ENCODE measurements around the gene SNUPN. TPM values are rescaled to one million over a fixed set of nuclear protein-coding genes. Genes with fewer than 3 reads are reported as not detected.
"Not testable (repeated sequence)": the region's sequence is repeated elsewhere in the genome, so short reads cannot be mapped to it uniquely, and the experiment has no call there.

The SNUPN gene
- total and polyA plus RNA-seq, 10 donors = 16.8 to 26.3 (median 22.1) TPM

- DNase-seq = no peak
- 90 to 99% (median 94%) methylated on average over 4 of the region's 4 CpGs for WGBS, 5 donors
- TF ChIP-seq POLR2A (IDR thresholded peaks at IDR 0.05) (no peak), POLR2AphosphoS5 (IDR thresholded peaks at IDR 0.05) (no peak)
- TF ChIP-seq, protein P1, sequence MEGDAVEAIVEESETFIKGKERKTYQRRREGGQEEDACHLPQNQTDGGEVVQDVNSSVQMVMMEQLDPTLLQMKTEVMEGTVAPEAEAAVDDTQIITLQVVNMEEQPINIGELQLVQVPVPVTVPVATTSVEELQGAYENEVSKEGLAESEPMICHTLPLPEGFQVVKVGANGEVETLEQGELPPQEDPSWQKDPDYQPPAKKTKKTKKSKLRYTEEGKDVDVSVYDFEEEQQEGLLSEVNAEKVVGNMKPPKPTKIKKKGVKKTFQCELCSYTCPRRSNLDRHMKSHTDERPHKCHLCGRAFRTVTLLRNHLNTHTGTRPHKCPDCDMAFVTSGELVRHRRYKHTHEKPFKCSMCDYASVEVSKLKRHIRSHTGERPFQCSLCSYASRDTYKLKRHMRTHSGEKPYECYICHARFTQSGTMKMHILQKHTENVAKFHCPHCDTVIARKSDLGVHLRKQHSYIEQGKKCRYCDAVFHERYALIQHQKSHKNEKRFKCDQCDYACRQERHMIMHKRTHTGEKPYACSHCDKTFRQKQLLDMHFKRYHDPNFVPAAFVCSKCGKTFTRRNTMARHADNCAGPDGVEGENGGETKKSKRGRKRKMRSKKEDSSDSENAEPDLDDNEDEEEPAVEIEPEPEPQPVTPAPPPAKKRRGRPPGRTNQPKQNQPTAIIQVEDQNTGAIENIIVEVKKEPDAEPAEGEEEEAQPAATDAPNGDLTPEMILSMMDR (IDR thresholded peaks at IDR 0.05 in 8 of 11, conservative IDR thresholded peaks at IDR 0.05 in 3 of 11) = no peak
- no peak overlapping the region for H3K4me3 ChIP-seq
- H3K36me3 ChIP-seq = peaks cover 0 to 79% (median 16%) of the 10 kb centered on the region in 6 donors
- no peak overlapping the region for H3K27ac ChIP-seq
- no peaks in the 10 kb centered on the region for H3K4me1 ChIP-seq
- H3K9me3 ChIP-seq = no peaks in the 10 kb centered on the region
- intact Hi-C loops (cut with DNase I; ENCODE audit: low total_unique reads) = no loop called here
- no peaks in the 10 kb centered on the region for H3K27me3 ChIP-seq (replicated peaks in 1 of 7)
Observed at GRCh38 chr15:75591655-75592364, 33.7 kb downstream of the SNUPN start.

DNA sequence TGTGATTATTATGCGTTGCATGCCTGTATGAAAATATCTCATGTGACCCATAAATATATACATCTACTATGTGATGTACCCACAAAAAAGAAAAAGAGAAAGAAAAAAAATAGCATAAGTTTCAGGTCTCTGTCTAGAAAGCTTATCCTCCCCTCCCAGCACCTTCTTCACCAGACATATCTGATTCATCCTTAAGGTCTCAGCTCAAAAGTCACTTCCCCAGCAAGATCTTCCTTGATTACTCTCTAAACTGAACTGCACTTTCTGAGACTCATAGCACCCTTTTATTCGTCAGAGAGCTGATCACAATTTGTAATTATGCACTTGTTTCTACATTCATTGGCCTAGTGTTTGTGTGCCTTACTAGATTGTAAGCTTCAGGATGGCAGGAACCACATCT lies 35.3 kb downstream of the SNUPN start:
- 86 to 96% (median 92%) methylated on average over 2 of the region's 2 CpGs for WGBS, 5 donors
- TF ChIP-seq POLR2AphosphoS5 (IDR thresholded peaks at IDR 0.05) (no peak), POLR2A (IDR thresholded peaks at IDR 0.05) (no peak)
- TF ChIP-seq, protein P1 (IDR thresholded peaks at IDR 0.05 in 8 of 11, conservative IDR thresholded peaks at IDR 0.05 in 3 of 11) = no peak
- no peaks in the 10 kb centered on the region for H3K4me1 ChIP-seq
- H3K4me3 ChIP-seq = no peak overlapping the region
- no peak overlapping the region for H3K27ac ChIP-seq
- DNase-seq = no peak
- H3K9me3 ChIP-seq = no peaks in the 10 kb centered on the region
- H3K36me3 ChIP-seq = peaks cover 0 to 64% (median 4%) of the 10 kb centered on the region in 6 donors
- no peaks in the 10 kb centered on the region for H3K27me3 ChIP-seq (replicated peaks in 1 of 7)
- intact Hi-C loops (cut with DNase I; ENCODE audit: low total_unique reads) = no loop called here

GRCh38 chr15:75589071-75589470 lies 36.5 kb downstream of the SNUPN start:
- Histone ChIP-seq H3K9me3 (no peaks in the 10 kb centered on the region), H3K27me3 (replicated peaks in 1 of 7) (no peaks in the 10 kb centered on the region), H3K27ac (no peak overlapping the region), H3K36me3 (peaks cover 0 to 52% (median 2%) of the 10 kb centered on the region in 6 donors), H3K4me1 (no peaks in the 10 kb centered on the region), H3K4me3 (no peak overlapping the region)
- WGBS, 5 donors = 94 to 99% (median 95%) methylated on average over 5 of the region's 5 CpGs
- intact Hi-C loops (cut with DNase I; ENCODE audit: low total_unique reads) = no loop called here
- TF ChIP-seq, protein P1 (IDR thresholded peaks at IDR 0.05 in 8 of 11, conservative IDR thresholded peaks at IDR 0.05 in 3 of 11) = no peak
- no peak for TF ChIP-seq POLR2A (IDR thresholded peaks at IDR 0.05)
- no peak for TF ChIP-seq POLR2AphosphoS5 (IDR thresholded peaks at IDR 0.05)
- DNase-seq = no peak

- not testable (repeated sequence) for H3K27me3 ChIP-seq (replicated peaks in 1 of 7); DNase-seq
- WGBS, 5 donors = 94 to 98% (median 95%) methylated on average over 5 of the region's 5 CpGs
Observed at GRCh38 chr15:75586422-75586821, 39.1 kb downstream of the SNUPN start.

More at GRCh38 chr15:75586422-75586821, 39.1 kb downstream of the SNUPN start:
- H3K9me3 ChIP-seq; H3K4me3 ChIP-seq; H3K4me1 ChIP-seq; intact Hi-C loops (cut with DNase I; ENCODE audit: low total_unique reads); H3K27ac ChIP-seq: not testable (repeated sequence)
- peaks cover 0 to 26% (median 0%) of the 10 kb centered on the region in 6 donors for H3K36me3 ChIP-seq
